H1 (cell line): Measurements from ENCODE around the gene RELL1. TPM values are rescaled to one million over a fixed set of nuclear protein-coding genes. Genes with fewer than 3 reads are reported as not detected.

Experiments
- CTCF ChIA-PET: fragments of 300-600 bp; sonication (Branson Sonifier 250); formaldehyde crosslinking; loops from one replicate; lab custom pipeline; 2021; ENCODE audit not compliant: partially characterized antibody; lab: Charles Lee
- POLR2A ChIA-PET: fragments of 300-600 bp; sonication (Branson Sonifier 250); formaldehyde crosslinking; loops from one replicate; lab custom pipeline; 2021; ENCODE audit warnings: inconsistent platforms; ENCODE audit not compliant: partially characterized antibody; lab: Charles Lee
- DNase-seq, 2 experiments: peaks; one replicate each; pipeline versions ENCODE4 v3.0.0 to v3.0.0-alpha.2; 2010 to 2022; ENCODE audit warnings: low spot score in 2 of 2, low read depth in 1 of 2, mixed read lengths in 1 of 2
- FAIRE-seq: peaks from 2 replicates; lab custom pipeline; 2011; peaks lifted over from hg19 to GRCh38; lab: Jason Lieb, UNC
- H2AFZ ChIP-seq: 2 replicates; pipeline ENCODE4 v1.8.1; 2012; ENCODE audit warnings: low read length, inconsistent platforms
- H2AK5ac ChIP-seq: 2 replicates; pipeline ENCODE4 v1.6.1; 2013; ENCODE audit warnings: low read depth, low read length
- H2BK120ac ChIP-seq: replicated peaks from 2 replicates; pipeline ENCODE3; 2013; ENCODE audit warnings: low read depth, low read length, inconsistent platforms
- H2BK12ac ChIP-seq: 2 replicates; pipeline ENCODE4 v1.6.1; 2013; ENCODE audit warnings: low read depth, low read length
- H2BK15ac ChIP-seq: 2 replicates; pipeline ENCODE4 v1.6.1; 2013; ENCODE audit warnings: low read length
- H2BK20ac ChIP-seq: 2 replicates; pipeline ENCODE4 v1.6.1; 2013; ENCODE audit warnings: low read length
- H2BK5ac ChIP-seq: 2 replicates; pipeline ENCODE4 v1.6.1; 2013; ENCODE audit warnings: low read depth, low read length
- H3K14ac ChIP-seq: 2 replicates; pipeline ENCODE4 v1.6.1; 2013; ENCODE audit warnings: inconsistent platforms; ENCODE audit not compliant: insufficient read length
- H3K18ac ChIP-seq: 2 replicates; pipeline ENCODE4 v1.6.1; 2013; ENCODE audit warnings: low read length; ENCODE audit errors: extremely low read depth
- H3K23ac ChIP-seq: 2 replicates; pipeline ENCODE4 v1.6.1; 2013; ENCODE audit warnings: inconsistent platforms; ENCODE audit not compliant: insufficient read length
- H3K23me2 ChIP-seq: 2 replicates; pipeline ENCODE4 v1.6.1; 2013; ENCODE audit warnings: low read depth, low read length
- H3K27ac ChIP-seq: 2 replicates; pipeline ENCODE4 v1.6.1; 2011; ENCODE audit warnings: low read depth, low read length, inconsistent platforms
- H3K27me3 ChIP-seq, 4 experiments: replicated peaks in 1 of 4; 1 replicate in 1 of 4; 2 replicates in 3 of 4; pipeline versions ENCODE4 v1.6.1 to v1.8.1; 2011 to 2013; ENCODE audit warnings: low read length in 3 of 4, mild to moderate bottlenecking in 3 of 4, inconsistent platforms in 2 of 4, mixed read lengths in 2 of 4, moderate library complexity in 1 of 4; ENCODE audit not compliant: control insufficient read depth in 3 of 4, insufficient read depth in 3 of 4; ENCODE audit errors: extremely low read depth in 1 of 4
- H3K36me3 ChIP-seq, 4 experiments: 2 replicates each; pipeline versions ENCODE4 v1.6.1 to v1.8.1; 2011 to 2013; ENCODE audit warnings: mild to moderate bottlenecking in 4 of 4, low read length in 3 of 4, moderate library complexity in 2 of 4, control low read depth in 1 of 4, inconsistent platforms in 1 of 4; ENCODE audit not compliant: insufficient read depth in 4 of 4, control insufficient read depth in 2 of 4
- H3K4ac ChIP-seq: replicated peaks from 2 replicates; pipeline ENCODE3; 2013; ENCODE audit warnings: low read length, low read depth, mixed read lengths, inconsistent platforms; ENCODE audit not compliant: insufficient read length
- H3K4me1 ChIP-seq, 4 experiments: replicated peaks in 1 of 4; 1 replicate in 1 of 4; 2 replicates in 3 of 4; pipeline versions ENCODE4 v1.6.1 to v1.8.1; 2011 to 2013; ENCODE audit warnings: low read length in 3 of 4, inconsistent platforms in 2 of 4, mixed read lengths in 1 of 4; ENCODE audit not compliant: insufficient read depth in 4 of 4, control insufficient read depth in 3 of 4
- H3K4me2 ChIP-seq, 2 experiments: 2 replicates each; pipeline versions ENCODE4 v1.6.1 to v1.8.1; 2011 to 2013; ENCODE audit warnings: low read depth in 2 of 2, low read length in 2 of 2, control low read depth in 1 of 2, inconsistent platforms in 1 of 2, mild to moderate bottlenecking in 1 of 2; ENCODE audit not compliant: insufficient read depth in 1 of 2
- H3K4me3 ChIP-seq, 4 experiments: fragments of 200-600, 300-600 bp in 1 of 4; sonication (generic), shearing (Covaris generic), sonication (Bioruptor Twin) in 1 of 4; 2 replicates each; pipeline versions ENCODE4 v1.5.1 to v1.8.1; 2011 to 2016; ENCODE audit warnings: low read length in 4 of 4, low read depth in 3 of 4, control low read depth in 2 of 4, inconsistent platforms in 2 of 4, mild to moderate bottlenecking in 2 of 4, mixed read lengths in 1 of 4, moderate library complexity in 1 of 4; ENCODE audit not compliant: insufficient read depth in 2 of 4; ENCODE audit errors: extremely low read depth in 1 of 4
- H3K56ac ChIP-seq: replicated peaks from 2 replicates; pipeline ENCODE3; 2013; ENCODE audit warnings: low read depth, mild to moderate bottlenecking, mixed read lengths, low read length, inconsistent platforms; ENCODE audit not compliant: insufficient read length
- H3K79me1 ChIP-seq: 2 replicates; pipeline ENCODE4 v1.6.1; 2013; ENCODE audit warnings: low read depth, low read length, control low read depth
- H3K79me2 ChIP-seq, 2 experiments: 2 replicates each; pipeline versions ENCODE4 v1.6.1 to v1.8.1; 2012 to 2013; ENCODE audit warnings: low read length in 2 of 2, mild to moderate bottlenecking in 2 of 2, inconsistent platforms in 1 of 2; ENCODE audit not compliant: insufficient read depth in 2 of 2, control insufficient read depth in 1 of 2
- H3K9ac ChIP-seq, 4 experiments: replicated peaks in 1 of 4; 1 replicate in 1 of 4; 2 replicates in 3 of 4; pipeline versions ENCODE4 v1.6.1 to v1.8.1; 2011 to 2013; ENCODE audit warnings: low read depth in 3 of 4, low read length in 3 of 4, control low read depth in 2 of 4, mild to moderate bottlenecking in 2 of 4, moderate library complexity in 2 of 4, inconsistent platforms in 1 of 4; ENCODE audit errors: extremely low read depth in 1 of 4
- H3K9me3 ChIP-seq, 2 experiments: 2 replicates each; pipeline versions ENCODE4 v1.6.1 to v1.8.1; 2012 to 2013; ENCODE audit warnings: mild to moderate bottlenecking in 2 of 2, moderate library complexity in 2 of 2, control low read depth in 1 of 2, inconsistent platforms in 1 of 2, low read depth in 1 of 2, low read length in 1 of 2, mixed read lengths in 1 of 2; ENCODE audit not compliant: insufficient read depth in 2 of 2
- H4K20me1 ChIP-seq, 2 experiments: replicated peaks in 1 of 2; 2 replicates each; pipeline versions ENCODE3 to v1.8.1; 2011 to 2013; ENCODE audit warnings: inconsistent platforms in 2 of 2, low read length in 2 of 2, mild to moderate bottlenecking in 1 of 2; ENCODE audit not compliant: insufficient read depth in 2 of 2, control insufficient read depth in 1 of 2
- H4K5ac ChIP-seq: 2 replicates; pipeline ENCODE4 v1.6.1; 2013; ENCODE audit warnings: low read length, low read depth, mixed read lengths, inconsistent platforms; ENCODE audit not compliant: insufficient read length
- H4K8ac ChIP-seq: 2 replicates; pipeline ENCODE4 v1.8.0; 2013; ENCODE audit warnings: mild to moderate bottlenecking, moderate library complexity, low read length, inconsistent platforms; ENCODE audit not compliant: insufficient read depth; ENCODE audit errors: extremely low read depth
- H4K91ac ChIP-seq: replicated peaks from 2 replicates; pipeline ENCODE3; 2013; ENCODE audit warnings: low read length, mixed read lengths, inconsistent platforms; ENCODE audit not compliant: insufficient read length
- ASH2L ChIP-seq: fragments of 200-600, 300-600 bp; sonication (generic); IDR thresholded peaks from one replicate; pipeline ENCODE4 v1.7.1; 2017; ENCODE audit warnings: low read length
- BCL11A ChIP-seq, 2 experiments: IDR thresholded peaks; one replicate each; pipeline ENCODE4 v1.6.1; 2011; ENCODE audit warnings: low read depth in 2 of 2, low read length in 2 of 2, mild to moderate bottlenecking in 2 of 2
- CBX8 ChIP-seq: fragments of 300-800, 300-1000 bp; sonication (generic); IDR thresholded peaks from 2 replicates; pipeline ENCODE4 v1.7.1; 2016; ENCODE audit warnings: low read depth, low read length, borderline replicate concordance
- CTBP2 ChIP-seq: IDR thresholded peaks from 2 replicates; pipeline ENCODE4 v1.7.0; 2011; ENCODE audit warnings: borderline replicate concordance, mild to moderate bottlenecking, moderate library complexity, mixed read lengths, low read length; ENCODE audit not compliant: insufficient read depth, insufficient read length
- JUN ChIP-seq: IDR thresholded peaks from 2 replicates; pipeline ENCODE4 v1.6.1; 2011; ENCODE audit warnings: low read depth, mild to moderate bottlenecking, improper control_type of control experiment, low read length
- KDM5A ChIP-seq: fragments of 200-600 bp; IDR thresholded peaks from 2 replicates; pipeline ENCODE4 v1.7.1; 2012; ENCODE audit warnings: mild to moderate bottlenecking, low read length, inconsistent platforms, mixed read lengths
- RAD21 ChIP-seq, 2 experiments: IDR thresholded peaks in 1 of 2; conservative IDR thresholded peaks in 1 of 2; 2 replicates each; pipeline ENCODE4 v1.6.1; 2011; ENCODE audit warnings: low read depth in 2 of 2, low read length in 2 of 2, improper control_type of control experiment in 1 of 2, inconsistent platforms in 1 of 2, mild to moderate bottlenecking in 1 of 2, moderate library complexity in 1 of 2
- SIRT6 ChIP-seq: IDR thresholded peaks from one replicate; pipeline ENCODE4 v1.7.1; 2012; ENCODE audit warnings: low read length, inconsistent platforms
- SP1 ChIP-seq: IDR thresholded peaks from 2 replicates; pipeline ENCODE4 v1.6.1; 2011; ENCODE audit warnings: low read depth, low read length
- SP2 ChIP-seq: IDR thresholded peaks from 2 replicates; pipeline ENCODE4 v1.6.1; 2012; ENCODE audit warnings: mild to moderate bottlenecking, low read length, inconsistent platforms
- TAF7 ChIP-seq: optimal IDR thresholded peaks from 2 replicates; pipeline ENCODE3; 2011; ENCODE audit warnings: low read depth, mild to moderate bottlenecking, inconsistent platforms, low read length, moderate library complexity, borderline replicate concordance
- TCF12 ChIP-seq: IDR thresholded peaks from 2 replicates; pipeline ENCODE4 v1.6.1; 2011; ENCODE audit warnings: low read depth, mild to moderate bottlenecking, low read length
- USF2 ChIP-seq: IDR thresholded peaks from 2 replicates; pipeline ENCODE4 v1.6.1; 2011; ENCODE audit warnings: low read length, improper control_type of control experiment
- WGBS, 2 experiments: shearing (Covaris generic) in 1 of 2; methylation state at CpG; one replicate each; pipeline versions ENCODE4 v1.1.6 to v1.1.7; 2013 to 2015; ENCODE audit warnings: low lambda C conversion rate in 2 of 2, mixed read lengths in 2 of 2, inconsistent platforms in 1 of 2, low coverage in 1 of 2, missing lambda C conversion rate in 1 of 2; ENCODE audit not compliant: insufficient replicate concordance in 2 of 2, insufficient coverage in 1 of 2, insufficient read length in 1 of 2; ENCODE audit errors: extremely low coverage in 1 of 2, missing lambda C conversion rate in 1 of 2; 5-methylcytosine and 5-hydroxymethylcytosine counted together
- polyA plus RNA-seq, 7 experiments: library from polyadenylated mRNA; depleted of rRNA in 3 of 7; stranded (reverse) in 5 of 7; unstranded in 2 of 7; fragments of >200 nt in 5 of 7; fragments of 200-250 nt in 2 of 7; gene quantifications; 1 replicate in 5 of 7; 2 replicates in 1 of 7; 4 replicates in 1 of 7; pipeline versions ENCODE4 v1.2.1 to v1.2.3, GENCODE V29; 2011 to 2013; ENCODE audit warnings: missing spikeins in 2 of 7, mixed read lengths in 2 of 7
- total RNA-seq: library from RNA; stranded (reverse); fragmentation: NEBNext Ultra II Directional; extraction: Animal tissue kit (Norgen Biotek cat#: 25700); gene quantifications from 2 replicates; pipeline ENCODE4 v1.2.1, GENCODE V29; 2021

Gene RELL1
- total and polyA plus RNA-seq, 2 of the 8 experiments (the other 6 are each of a cell fraction or from before 2014, with no cell fraction given): 2.1 to 14.1 TPM

DNA sequence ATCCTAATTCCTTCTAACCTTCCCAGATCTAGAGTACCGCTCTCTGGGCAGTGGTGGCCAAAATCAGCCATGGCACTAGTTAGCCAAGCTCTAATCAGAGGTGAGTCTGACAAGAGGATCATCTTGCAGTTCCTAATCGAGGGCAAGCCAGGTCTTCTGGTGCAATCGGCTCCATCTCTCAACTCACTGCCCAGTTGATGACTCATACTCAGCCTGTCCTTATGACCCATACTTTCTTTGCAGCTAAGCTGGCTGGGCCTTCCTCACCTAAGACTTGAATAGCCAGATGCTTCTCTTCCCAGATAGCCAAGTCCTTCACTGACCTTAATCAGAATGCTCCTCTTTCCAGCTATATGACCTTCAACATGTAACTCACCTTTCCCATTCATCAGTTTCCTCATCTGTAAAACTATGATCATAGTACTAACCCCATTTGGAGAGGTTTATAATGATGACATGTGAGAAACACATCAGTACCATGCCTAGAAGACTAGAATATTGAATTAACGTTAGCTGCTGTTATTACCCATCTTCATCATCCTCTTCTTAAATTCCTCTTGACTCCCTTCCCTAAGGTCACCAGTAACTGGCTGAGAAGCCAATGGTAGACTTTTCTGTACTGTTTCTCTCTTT, 57.1 kb downstream of the RELL1 start:
- H4K8ac ChIP-seq: no peak overlapping the region
- no peak overlapping the region for H2AK5ac ChIP-seq
- H3K14ac ChIP-seq: no peak overlapping the region
- no peaks in the 10 kb centered on the region for H3K9me3 ChIP-seq
- H4K5ac ChIP-seq: no peak overlapping the region
- H3K79me1 ChIP-seq: no peaks in the 10 kb centered on the region
- POLR2A ChIA-PET: no interaction called here
- H3K27ac ChIP-seq: no peak overlapping the region
- CTCF ChIA-PET: interaction anchor here (0.8 to 1.1 kb wide), 2 partner anchors 25 to 27 kb away, joined by 3 read pairs; no protein-coding TSS in a partner anchor
- no peak overlapping the region for H2BK20ac ChIP-seq
- H3K9ac ChIP-seq: no peak overlapping the region
- no peak overlapping the region for H3K23ac ChIP-seq
- no peaks in the 10 kb centered on the region; a peak in 1 of 7 replicates for H3K4me1 ChIP-seq
- no peaks in the 10 kb centered on the region for H3K79me2 ChIP-seq
- H2BK12ac ChIP-seq: no peak overlapping the region
- H2BK120ac ChIP-seq: no peak overlapping the region
- no peak overlapping the region for H2BK5ac ChIP-seq
- no peak for FAIRE-seq
- peaks cover 0 to 7% (median 0%) of the 10 kb centered on the region in 4 experiments; a peak in 1 of 8 replicates for H3K36me3 ChIP-seq
- H3K4me2 ChIP-seq: no peak overlapping the region
- H3K4me3 ChIP-seq: no peak overlapping the region
- 95% methylated on average over 4 of the region's 4 CpGs; no CpG with 5 or more reads in 1 of the 2 experiments for WGBS, 2 experiments
- no peaks in the 10 kb centered on the region for H3K23me2 ChIP-seq
- H3K27me3 ChIP-seq: no peaks in the 10 kb centered on the region
- H3K56ac ChIP-seq: no peak overlapping the region
- no peak overlapping the region for H2BK15ac ChIP-seq
- no peak overlapping the region for H3K18ac ChIP-seq
- H2AFZ ChIP-seq: no peak overlapping the region
- H4K91ac ChIP-seq: no peak overlapping the region
- H3K4ac ChIP-seq: no peak overlapping the region
- H4K20me1 ChIP-seq: peaks cover 0 to 2% of the 10 kb centered on the region in 2 experiments
- no peak for DNase-seq
- TF ChIP-seq USF2 (no peak), KDM5A (no peak), JUN (no peak), CBX8 (no peak), SIRT6 (no peak), RAD21 (IDR thresholded peaks at IDR 0.05 in 1 of 2, conservative IDR thresholded peaks at IDR 0.05 in 1 of 2; ENCODE audit: low read depth in 2 of 2, low read length in 2 of 2) (no peak), CTBP2 (no peak), SP1 (no peak), BCL11A (IDR thresholded peaks at IDR 0.05; ENCODE audit: low read depth in 2 of 2, low read length in 2 of 2) (no peak), TCF12 (no peak), SP2 (no peak), ASH2L (no peak), TAF7 (no peak)
